ENCODE results near the gene MAGI1.

MAGI1 gene

DNA sequence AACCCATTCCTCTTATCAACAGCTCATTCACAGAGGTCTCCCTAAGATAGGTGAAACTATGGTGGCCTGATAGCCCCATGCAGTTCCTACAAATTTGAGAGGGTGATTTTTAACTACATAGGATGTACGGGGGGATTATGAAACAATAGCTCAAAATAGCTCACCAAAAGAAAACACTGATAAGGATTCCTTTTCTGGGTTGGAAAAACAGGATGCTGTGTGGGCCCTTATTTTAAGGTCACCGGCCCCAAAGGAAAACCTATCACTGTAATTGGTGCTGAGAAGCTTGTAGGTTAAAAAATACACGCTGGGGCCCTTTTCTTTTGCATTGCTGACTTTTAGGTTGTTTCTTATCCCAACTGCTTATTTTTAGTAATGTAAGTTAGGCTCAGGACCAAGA is 627.4 kb downstream of the MAGI1 start:
- no peak for DNase-seq (ENCODE audit: low spot score)

DNA sequence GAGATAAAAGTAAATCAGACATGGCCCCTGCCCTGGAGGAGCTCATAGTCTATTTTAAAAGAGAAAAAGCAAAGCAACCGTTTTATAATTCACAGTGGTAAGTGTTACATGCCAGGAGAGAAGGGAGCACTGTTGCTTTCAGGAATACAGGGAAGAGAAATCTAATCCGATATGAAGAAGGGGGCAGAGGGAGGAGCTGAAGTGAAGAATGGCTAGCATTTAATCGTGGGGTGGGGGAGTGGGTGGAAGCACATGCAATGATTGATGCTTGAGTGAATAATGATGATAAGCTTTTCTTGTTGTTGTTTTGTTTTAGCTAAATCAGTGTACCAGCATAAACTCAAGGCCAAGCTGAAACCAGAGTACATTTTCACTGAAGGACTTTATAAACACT is 629.5 kb downstream of the MAGI1 start:
- DNase-seq (ENCODE audit: low spot score) = no peak

DNA sequence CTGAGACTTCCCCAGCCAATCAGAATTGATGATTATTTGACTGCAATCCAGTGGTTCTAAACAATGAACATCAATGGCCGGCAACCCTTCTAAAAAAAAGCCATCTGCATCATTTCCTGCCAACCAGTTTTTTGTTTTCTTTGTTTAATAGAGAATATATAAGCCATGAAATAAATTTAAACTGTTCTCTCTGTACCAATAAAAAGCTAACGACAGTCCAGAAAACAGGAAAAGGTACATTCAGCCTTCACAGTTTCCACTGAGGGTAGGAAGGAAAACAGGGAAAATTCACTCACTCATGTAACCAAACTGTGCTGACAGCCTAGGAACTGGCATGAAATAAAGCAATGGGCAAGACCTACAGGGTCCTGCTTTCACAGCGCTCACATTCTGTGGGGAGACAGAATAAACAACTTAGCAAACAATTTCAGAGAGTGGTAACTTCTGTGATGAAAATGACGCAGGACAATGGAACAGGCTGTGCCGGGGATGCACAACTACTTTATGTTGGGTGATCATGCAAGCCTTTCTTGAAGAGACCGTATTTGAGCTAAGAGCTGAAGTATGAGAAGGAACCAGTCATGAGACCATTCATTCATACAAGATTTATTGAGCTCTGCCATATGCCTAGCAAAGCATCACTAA is 630.1 kb downstream of the MAGI1 start:
- DNase-seq (ENCODE audit: low spot score) = no peak

DNA sequence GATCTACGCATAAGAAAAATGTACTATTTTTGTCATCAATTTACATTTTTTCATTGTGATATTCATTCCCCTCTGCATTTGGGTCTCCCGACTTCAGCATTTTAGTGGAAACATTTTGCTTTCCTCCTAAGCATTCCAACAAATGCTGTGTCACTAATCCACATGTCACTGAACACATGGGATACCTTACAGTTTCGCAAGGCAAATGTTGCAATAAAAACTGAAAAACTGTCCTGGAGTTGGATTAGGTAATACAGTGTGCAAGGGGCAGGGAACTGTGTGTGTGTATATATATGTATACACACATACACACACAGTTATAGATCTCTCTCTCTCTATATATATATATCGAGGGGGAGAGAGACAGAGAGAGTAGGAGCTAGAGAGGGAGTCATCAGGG is 632.2 kb downstream of the MAGI1 start:
- DNase-seq (ENCODE audit: low spot score) = no peak

DNA sequence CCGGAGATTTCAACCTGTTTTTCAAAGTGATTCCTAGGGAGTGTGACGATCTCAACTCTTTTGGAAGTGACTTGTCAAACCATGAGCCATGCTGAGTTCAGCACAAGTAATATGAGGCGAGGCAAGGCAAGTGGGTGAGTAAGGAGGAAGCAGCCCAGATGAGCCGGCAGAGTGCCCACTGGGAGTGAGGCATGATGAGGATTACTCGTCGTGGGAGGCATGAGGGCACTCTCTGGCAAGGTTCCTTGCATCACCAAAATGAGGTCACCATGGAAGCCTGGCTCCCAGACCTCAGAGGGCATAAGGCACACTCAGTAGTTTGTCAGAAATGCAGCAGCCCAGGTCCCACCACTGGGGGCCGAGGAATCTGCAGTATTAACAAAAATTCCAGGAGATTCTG is 636.1 kb downstream of the MAGI1 start:
- DNase-seq (ENCODE audit: low spot score) = no peak

DNA sequence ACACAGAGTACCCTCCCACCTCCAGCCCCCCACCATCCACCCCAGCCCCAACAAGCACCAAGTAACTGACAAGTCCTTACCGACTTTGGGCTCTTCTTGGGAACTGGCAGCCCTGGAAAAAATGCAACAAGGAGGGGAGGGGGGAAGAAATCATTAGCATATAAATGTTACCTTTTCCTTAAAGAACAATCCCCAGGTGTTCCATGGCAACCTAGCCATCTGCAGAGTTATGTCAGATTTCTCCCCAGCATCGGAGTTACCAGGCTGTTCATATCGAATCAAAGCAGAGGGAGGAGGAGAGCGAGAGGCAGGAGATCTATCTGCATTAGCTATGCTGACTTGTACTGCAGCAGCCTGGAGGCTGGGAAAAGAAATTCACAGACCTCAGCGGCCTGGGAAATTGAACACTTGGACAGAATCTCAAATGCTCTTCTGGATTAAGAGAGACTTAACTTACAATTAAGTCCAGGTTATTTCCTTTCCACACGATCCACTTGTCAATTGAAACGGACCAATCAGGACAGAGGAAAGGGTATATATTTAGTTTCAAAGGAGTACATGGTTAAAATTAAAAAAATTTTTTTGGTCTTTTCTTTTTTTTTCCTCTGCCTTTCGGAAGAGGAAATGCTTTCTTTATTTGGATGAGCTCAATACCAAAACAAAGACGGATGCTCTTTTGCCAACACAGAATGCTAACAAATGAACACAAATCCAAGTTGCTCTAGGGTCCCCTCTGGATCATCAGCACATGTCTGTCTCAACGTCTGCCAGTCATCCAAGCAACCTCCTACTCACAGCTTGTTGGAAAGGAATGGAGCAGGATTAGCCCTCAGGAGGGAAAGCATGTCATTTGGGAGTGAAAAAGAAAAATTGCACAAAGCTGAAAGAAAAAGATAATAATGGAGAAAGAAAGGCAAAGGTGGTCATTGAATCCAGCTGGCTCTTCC is 637.1 kb downstream of the MAGI1 start:
- no peak for DNase-seq (ENCODE audit: low spot score)

DNA sequence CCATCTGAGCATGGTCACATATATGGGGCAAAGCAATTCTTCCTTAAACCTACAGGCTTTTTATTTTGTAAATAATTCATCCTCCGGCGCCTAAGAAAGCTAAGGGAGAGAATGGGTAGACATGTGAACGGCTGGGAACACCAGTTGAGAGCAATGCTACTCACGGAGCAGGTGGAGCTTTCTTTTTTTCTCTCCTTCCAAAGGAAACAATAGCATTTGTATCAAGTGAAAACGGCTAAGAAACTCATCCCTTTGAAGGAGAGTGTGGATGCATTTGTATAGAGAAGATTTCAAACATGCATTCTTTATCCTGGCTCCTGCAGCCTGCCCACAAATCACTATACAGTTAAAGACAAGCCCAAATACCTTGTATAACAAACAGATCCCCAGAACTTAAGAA is 637.8 kb downstream of the MAGI1 start:
- no peak for DNase-seq (ENCODE audit: low spot score)

DNA sequence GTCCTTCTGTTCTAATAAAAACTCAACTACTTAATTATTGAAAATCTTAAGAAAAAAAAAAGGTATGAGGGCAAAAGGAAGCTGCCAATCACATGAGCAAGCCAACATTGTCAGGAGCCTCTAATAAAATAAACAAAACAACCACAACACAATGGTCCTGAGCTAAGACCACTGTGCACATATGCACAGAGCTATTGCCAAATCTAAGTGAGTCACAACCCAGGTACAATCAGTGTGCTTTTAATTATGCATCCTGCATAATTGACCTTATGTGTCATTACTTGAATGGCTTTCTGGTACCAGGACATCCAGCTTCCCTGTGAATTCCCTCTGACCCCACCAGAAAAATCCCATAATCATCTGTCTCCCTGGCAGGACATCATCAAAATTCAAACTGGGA is 639.8 kb downstream of the MAGI1 start:
- no peak for DNase-seq (ENCODE audit: low spot score)

DNA sequence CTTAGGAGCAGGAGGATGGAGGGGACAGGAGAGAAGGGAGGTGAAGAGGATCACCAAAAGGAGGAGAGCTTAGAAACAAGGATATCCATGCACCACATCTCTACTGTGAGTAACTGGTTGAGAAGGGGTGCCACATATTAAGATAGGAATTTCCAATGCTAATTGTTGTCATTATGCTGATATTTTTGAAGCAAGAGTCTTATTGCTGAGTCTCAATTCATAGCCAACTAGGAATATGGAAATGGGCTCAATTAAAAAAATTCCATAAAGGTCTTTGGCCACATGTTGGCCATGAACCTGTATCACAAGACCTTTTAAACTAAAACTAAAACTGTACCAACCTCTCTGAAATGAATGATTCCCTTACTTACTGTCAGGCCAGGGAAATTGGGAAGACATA is 642.6 kb downstream of the MAGI1 start:
- no peak for DNase-seq (ENCODE audit: low spot score)

DNA sequence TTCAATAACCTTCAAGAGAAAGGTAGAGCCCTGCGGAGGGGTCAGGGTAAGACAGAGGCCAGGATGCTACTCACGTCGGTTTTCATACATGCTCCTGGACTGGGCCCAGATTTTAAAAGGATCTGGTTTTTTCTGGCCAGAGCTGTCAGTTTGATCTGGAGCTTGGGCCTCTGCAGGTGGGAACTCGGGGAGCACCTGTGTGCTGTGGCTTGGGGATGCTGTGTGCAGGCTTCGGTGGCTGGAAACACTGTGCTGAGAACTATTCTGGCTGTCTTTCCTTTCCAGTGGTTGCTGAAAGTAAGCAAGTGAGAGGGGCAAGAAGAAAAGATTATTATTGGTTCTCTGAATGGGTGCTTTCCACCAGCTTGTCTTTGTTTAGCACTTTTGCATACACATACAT is 647.6 kb downstream of the MAGI1 start:
- DNase-seq (ENCODE audit: low spot score) = no peak

DNA sequence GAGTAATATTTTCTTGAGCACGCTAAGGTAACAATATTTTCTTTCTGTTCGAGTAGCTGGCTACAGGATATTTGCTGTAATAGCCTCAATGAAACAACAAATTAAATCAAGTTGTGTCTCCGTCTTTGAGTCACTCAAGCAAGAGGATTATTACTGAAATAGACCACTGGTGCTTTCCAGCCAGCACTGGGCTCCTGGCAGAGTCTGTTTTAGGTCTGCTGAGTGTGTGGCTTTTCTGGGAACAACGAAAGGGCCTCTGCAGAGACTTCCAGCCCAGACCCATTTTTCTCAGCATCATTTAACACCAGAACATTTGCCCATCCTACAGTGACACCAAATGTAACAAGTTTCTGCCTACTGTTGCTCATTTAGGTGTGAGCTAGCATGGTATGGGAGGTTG is 652.9 kb downstream of the MAGI1 start:
- DNase-seq (ENCODE audit: low spot score) = no peak

DNA sequence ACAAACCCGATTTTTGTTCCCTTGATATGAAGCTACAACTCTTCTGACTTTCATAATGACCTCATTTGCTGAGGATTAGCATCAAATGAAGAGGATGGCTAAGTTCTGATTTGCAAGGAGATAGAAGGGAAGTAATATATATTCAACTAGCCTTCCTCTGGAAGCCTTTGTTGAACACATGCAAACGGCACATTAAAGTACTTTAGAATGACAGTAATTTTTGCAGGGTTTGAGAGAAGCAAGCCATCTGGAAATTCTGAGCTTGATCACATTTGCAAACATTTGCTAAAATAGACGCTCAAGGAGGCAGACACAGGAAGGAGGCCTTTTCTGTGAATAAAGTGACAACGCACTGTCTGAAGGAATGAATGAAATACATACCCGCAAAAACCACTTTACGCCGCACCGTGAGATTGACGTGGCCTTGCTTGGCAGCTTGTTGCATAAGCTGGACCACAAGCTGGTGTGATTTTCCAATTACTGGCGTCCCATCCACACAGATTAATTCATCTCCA is 657.2 kb downstream of the MAGI1 start:
- DNase-seq (ENCODE audit: low spot score) = no peak

DNA sequence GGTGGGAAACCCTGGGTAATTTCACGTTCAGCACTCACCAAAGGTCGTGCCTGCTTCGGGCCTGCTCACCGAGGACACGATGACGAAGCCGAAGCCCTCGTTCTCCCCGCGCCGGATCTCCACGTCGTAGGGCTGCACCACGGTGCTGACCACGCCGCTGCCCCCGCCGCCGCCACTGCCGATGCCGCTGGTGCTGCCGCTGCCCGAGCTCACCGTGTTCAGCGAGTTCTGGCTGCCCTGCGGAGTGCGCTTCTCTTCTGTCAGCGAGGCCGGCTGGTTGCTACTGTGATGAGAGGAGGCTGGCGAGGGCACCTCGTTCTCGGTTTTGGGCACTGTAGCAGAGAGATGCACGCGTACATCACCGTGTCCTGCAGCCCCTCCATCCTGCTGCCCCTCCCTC is 659.5 kb downstream of the MAGI1 start:
- no peak for DNase-seq (ENCODE audit: low spot score)

DNA sequence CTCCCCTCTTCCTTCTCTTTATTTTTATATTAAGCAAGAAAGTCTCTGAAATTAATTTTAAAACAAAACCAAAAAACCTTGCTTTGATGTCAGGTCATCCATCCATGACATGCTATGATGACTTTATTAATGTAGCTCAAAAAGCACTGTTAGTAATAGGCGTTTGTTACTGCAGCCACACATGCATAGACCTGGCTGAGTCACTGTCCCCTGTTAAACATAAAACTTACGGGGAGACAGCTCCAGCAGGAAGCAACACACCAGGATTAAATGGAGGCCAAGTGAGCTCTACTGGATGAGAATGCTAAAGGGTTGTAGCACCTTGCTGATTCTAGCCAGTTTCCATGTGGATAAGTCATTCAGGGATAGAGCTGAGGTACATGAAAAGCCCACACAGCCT is 661.1 kb downstream of the MAGI1 start:
- no peak for DNase-seq (ENCODE audit: low spot score)

DNA sequence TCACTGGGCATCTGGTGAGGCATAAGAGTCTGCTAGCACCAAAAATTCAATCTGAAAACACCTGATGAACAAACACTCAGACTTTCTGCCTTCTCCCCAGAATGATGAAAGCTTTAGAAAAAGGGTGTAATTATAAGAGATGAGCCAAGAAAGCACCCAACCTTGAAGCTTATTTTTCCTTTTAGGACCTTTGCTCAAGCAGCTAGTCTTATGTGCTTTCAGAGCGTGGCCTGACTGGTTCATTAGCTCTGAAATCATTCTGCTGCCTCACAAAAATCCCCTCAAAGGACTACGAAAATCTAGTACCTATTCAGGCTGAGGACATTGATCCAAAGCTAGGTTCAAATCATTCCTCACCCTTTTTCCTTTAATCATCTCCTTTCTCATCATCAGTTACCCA is 662.3 kb downstream of the MAGI1 start:
- no peak for DNase-seq (ENCODE audit: low spot score)

DNA sequence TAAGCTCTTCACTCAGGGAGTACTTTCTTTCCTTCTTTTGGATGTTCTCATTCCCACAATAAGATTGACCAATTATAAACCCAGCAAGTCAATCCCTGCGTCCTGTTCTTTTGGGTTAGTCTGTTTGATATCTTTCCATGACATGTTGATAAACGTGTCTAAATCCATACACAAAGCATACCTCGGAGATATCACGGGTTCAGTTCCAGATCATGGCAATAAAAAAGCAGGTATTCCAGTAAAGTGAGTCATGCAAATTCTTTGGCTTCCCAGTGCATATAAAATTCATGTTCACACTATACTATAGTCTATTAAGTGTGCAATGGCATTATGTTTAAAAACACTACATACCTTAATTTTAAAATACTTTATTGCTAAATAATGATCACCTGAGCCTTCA is 667.7 kb downstream of the MAGI1 start:
- no peak for DNase-seq (ENCODE audit: low spot score)

DNA sequence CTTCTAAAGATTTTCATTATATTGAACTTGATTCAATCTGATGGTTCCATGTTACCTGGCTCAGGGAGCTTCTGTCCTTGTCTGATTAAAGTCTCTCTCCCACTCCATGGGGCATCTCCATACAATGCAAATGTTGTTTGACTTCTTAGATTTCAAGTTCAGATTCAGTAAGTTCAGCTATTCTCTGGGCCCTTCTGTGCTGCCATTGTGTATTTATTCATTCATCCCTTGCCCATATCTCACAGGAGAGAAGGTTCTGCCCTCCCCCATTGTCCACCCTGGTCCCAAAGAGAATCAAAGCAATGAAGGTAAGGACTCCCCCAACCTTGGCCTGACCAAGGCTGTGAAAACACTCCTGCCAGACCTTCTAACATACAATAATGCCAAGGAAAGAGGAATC is 669.9 kb downstream of the MAGI1 start:
- no peak for DNase-seq (ENCODE audit: low spot score)

DNA sequence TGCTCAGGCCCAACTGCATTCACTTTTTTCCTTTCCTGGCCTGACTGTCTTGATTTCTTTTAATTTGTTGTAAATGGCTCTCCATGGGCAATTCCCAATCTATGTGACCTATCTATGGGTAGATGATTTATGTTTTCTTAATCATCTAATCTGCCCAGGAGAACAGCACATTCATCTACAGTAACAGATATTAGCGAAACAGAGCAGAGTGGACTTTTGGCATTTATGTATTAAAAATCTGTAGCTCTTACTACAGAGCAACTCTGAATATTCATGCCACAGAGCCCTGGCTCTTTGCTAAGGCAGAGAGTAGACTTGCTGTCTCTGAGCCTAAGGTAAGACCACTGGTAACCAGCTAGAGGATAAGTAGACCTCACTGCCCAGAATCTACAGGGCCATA is 676.0 kb downstream of the MAGI1 start:
- no peak for DNase-seq (ENCODE audit: low spot score)

DNA sequence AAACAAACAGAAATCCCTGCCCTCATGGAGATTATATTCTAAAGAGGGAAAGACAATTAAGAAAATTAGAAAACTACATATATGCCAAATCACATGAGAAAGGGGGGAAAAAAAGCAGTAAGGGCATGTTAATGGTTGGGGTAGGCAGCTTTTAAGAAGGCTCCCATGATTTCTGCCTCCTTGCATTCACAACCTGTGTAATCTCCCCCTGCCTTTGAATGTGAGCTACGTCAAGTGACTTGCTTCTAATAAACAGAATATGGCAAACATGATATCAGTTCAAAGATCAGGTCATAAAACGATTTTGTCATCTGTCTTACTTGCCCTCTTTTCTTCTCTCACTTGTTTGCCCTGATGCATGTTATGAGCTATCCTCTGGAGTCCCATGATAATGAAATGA is 677.3 kb downstream of the MAGI1 start:
- no peak for DNase-seq (ENCODE audit: low spot score)

DNA sequence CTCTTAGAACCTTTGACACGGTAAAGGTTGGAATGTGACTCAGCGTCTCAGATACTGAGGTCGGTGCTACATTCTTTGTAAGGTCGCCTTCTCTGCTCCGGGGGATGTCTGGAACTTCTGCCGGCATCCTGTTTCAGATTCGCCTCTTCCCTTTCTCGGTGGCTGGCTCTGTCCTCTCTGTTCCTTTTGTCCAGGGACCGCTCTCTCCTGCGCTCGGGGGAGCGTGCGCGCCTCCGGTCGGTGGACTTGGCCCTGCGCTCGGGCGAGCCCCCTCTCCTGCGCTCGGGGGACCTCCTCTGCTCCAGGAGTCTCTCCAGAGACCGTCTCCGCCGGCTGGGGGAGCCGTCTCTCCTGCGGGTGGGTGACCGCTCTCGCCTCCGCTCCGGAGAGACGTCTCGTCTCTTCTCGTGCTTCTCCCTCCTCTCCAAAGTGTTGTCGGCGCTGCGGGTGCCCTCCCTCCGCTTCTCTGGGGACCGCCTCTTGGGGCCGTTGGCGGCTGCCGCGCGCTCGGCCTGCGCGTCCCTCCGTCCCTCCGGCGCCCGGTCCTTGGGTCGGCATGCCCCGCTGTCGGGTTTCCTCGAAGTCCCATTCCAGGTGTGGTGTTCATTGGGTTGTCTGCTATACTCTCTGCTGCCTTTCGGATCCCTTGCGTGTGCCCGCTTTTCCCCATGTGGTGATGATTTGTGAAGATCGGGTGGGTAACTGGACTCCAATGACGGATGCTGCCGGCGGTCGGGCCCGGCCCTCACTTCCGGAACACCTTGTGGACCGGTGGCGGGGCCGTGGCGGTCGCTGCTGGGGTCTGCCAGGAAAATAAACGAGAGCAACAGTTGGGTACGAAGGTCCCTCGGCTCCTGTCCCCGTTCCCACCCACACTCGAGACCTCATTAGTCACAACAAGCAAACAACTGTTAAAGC is 682.1 kb downstream of the MAGI1 start:
- DNase-seq (ENCODE audit: low spot score) = no peak

DNA sequence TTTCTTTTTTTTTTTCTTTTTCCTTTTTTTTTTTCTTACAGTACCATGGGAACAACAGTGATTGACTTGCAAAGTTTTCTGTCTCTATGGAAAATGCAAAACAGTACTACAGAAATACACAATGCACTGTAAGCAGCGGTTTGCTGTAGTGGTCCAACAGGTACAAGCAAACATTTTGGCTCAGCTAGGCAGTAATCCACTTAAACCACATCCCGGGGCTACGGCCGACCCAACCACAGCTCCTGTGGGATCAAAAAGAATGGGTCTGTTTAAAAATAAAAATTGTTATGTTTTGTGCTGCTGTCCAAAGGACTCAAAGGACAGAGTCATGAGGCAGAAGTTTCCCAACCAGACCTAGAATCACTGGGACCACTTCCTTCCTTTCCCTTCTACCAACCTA is 683.8 kb downstream of the MAGI1 start:
- DNase-seq (ENCODE audit: low spot score) = no peak

DNA sequence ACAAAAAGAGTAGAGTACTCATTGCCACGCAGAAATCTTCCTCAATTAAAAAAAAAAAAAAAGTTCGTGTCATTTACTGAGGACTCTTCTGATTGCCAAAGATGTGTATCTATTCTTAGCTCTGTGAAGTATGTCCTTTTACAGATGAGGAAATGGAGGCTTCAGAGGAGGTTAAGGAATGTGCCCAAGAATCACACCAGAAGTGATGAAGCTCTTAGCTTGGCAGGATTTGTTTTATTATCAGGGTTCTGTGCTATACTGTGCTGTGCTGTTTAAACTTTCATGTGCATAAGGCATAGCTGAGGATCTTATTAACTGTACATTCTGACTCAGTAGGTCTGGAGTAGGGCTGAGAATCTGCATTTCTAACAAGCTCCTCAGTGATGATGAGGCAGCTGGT is 685.8 kb downstream of the MAGI1 start:
- DNase-seq (ENCODE audit: low spot score) = no peak

Data from CD4-positive, alpha-beta T cell treated with Interleukin-6 at 100 ng/mL for 8 hours (primary cell).